ENCODE data around the gene FOLR2. TPM values are rescaled to one million over a fixed set of nuclear protein-coding genes. Genes with fewer than 3 reads are reported as not detected.

The FOLR2 gene
- total RNA-seq, 4 donors from 2014 or later = 0.51 to 52.1 (median 19.9) TPM

DNA sequence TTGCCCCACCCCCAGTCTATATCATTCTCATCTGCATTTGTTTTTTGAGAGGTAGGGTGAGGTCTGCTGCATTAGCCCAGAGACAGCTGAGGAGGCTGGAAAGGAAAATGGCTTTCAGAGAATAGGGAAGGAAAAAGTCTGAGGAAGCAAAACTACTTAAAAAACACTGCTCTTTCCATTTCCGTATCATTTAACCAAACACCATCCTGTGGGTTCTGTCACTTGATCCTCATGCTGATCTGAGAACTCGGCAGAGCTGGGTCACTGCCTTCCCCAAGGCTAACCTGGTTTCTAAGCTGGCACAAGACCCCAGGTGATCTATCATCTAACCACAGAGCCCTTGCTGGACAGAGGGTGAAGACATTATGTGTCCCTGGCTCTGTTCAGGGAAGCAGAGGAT is 1.2 kb downstream of the FOLR2 start:
- TF ChIP-seq POLR2A (IDR thresholded peaks at IDR 0.05) = no peak
- TF ChIP-seq, protein P1, sequence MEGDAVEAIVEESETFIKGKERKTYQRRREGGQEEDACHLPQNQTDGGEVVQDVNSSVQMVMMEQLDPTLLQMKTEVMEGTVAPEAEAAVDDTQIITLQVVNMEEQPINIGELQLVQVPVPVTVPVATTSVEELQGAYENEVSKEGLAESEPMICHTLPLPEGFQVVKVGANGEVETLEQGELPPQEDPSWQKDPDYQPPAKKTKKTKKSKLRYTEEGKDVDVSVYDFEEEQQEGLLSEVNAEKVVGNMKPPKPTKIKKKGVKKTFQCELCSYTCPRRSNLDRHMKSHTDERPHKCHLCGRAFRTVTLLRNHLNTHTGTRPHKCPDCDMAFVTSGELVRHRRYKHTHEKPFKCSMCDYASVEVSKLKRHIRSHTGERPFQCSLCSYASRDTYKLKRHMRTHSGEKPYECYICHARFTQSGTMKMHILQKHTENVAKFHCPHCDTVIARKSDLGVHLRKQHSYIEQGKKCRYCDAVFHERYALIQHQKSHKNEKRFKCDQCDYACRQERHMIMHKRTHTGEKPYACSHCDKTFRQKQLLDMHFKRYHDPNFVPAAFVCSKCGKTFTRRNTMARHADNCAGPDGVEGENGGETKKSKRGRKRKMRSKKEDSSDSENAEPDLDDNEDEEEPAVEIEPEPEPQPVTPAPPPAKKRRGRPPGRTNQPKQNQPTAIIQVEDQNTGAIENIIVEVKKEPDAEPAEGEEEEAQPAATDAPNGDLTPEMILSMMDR (IDR thresholded peaks at IDR 0.05) = no peak
- no peak for DNase-seq
- H3K27me3 ChIP-seq = no peaks in the 10 kb centered on the region
- intact Hi-C loops (cut with DNase I; ENCODE audit: low total_unique reads) = no loop called here
- H3K4me3 ChIP-seq = no peak overlapping the region
- H3K36me3 ChIP-seq = no peaks in the 10 kb centered on the region
- H3K27ac ChIP-seq = no peak overlapping the region
- H3K4me1 ChIP-seq = peaks cover 0 to 6% of the 10 kb centered on the region in 2 donors
- H3K9me3 ChIP-seq = no peaks in the 10 kb centered on the region

DNA sequence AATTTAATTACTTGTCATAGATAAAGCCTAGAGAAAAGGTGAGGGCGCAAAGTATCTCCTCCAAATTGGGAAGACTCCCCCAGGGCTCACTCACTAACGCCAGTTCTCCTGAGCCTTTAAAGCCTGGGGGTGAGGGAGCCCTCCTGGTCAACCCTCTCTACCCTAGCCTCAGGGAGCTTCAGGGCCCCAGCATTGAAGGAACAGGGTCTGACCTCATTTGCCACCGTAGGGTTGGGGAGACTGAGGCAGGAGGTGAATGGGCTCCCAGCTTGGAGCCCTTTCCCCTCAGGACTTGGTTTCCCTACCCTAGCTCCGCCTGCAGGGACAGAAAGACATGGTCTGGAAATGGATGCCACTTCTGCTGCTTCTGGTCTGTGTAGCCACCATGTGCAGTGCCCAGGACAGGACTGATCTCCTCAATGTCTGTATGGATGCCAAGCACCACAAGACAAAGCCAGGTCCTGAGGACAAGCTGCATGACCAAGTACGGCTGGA is 1.7 kb downstream of the FOLR2 start:
- intact Hi-C loops (cut with DNase I; ENCODE audit: low total_unique reads) = no loop called here
- H3K4me1 ChIP-seq = peaks cover 0 to 6% of the 10 kb centered on the region in 2 donors
- no peaks in the 10 kb centered on the region for H3K9me3 ChIP-seq
- H3K36me3 ChIP-seq = no peaks in the 10 kb centered on the region
- H3K27me3 ChIP-seq = no peaks in the 10 kb centered on the region
- H3K27ac ChIP-seq = no peak overlapping the region
- TF ChIP-seq, protein P1 (IDR thresholded peaks at IDR 0.05) = no peak
- no peak for TF ChIP-seq POLR2A (IDR thresholded peaks at IDR 0.05)
- DNase-seq = no peak
- no peak overlapping the region for H3K4me3 ChIP-seq

GRCh38 chr11:72220696-72221363 is 4.2 kb downstream of the FOLR2 start:
- no peaks in the 10 kb centered on the region for H3K36me3 ChIP-seq
- intact Hi-C loops (cut with DNase I; ENCODE audit: low total_unique reads) = no loop called here
- H3K4me3 ChIP-seq = no peak overlapping the region
- peaks cover 0 to 15% of the 10 kb centered on the region in 2 donors for H3K4me1 ChIP-seq
- no peak for TF ChIP-seq POLR2A (IDR thresholded peaks at IDR 0.05)
- no peak overlapping the region for H3K27ac ChIP-seq
- H3K9me3 ChIP-seq = no peaks in the 10 kb centered on the region
- DNase-seq = no peak
- no peaks in the 10 kb centered on the region for H3K27me3 ChIP-seq

- H3K4me3 ChIP-seq = no peak overlapping the region
- H3K4me1 ChIP-seq = peaks cover 0 to 15% of the 10 kb centered on the region in 2 donors
- H3K9me3 ChIP-seq = no peaks in the 10 kb centered on the region
- H3K27me3 ChIP-seq = no peaks in the 10 kb centered on the region
- H3K27ac ChIP-seq = peak overlapping the region in 1 of 2 donors; percentile 99
- TF ChIP-seq POLR2A (IDR thresholded peaks at IDR 0.05) = no peak
- TF ChIP-seq, protein P1 (IDR thresholded peaks at IDR 0.05) = no peak
- DNase-seq = no peak
- H3K36me3 ChIP-seq = no peaks in the 10 kb centered on the region
- intact Hi-C loops (cut with DNase I; ENCODE audit: low total_unique reads) = no loop called here
These were observed 4.9 kb downstream of the FOLR2 start for GRCh38 chr11:72221386-72222075.

GRCh38 chr11:72222106-72222891 is 5.7 kb downstream of the FOLR2 start:
- intact Hi-C loops (cut with DNase I; ENCODE audit: low total_unique reads) = no loop called here
- H3K4me3 ChIP-seq = peak overlapping the region; percentile 86 to 94
- DNase-seq = peak in 1 of 2 donors; percentile 19
- peak overlapping the region; percentile 94 to 99 for H3K27ac ChIP-seq
- no peaks in the 10 kb centered on the region for H3K36me3 ChIP-seq
- peaks cover 0 to 15% of the 10 kb centered on the region in 2 donors for H3K4me1 ChIP-seq
- no peaks in the 10 kb centered on the region for H3K27me3 ChIP-seq
- TF ChIP-seq, protein P1 (IDR thresholded peaks at IDR 0.05) = no peak
- TF ChIP-seq POLR2A (IDR thresholded peaks at IDR 0.05) = no peak
- no peaks in the 10 kb centered on the region for H3K9me3 ChIP-seq
